H9 (cell line): ENCODE data around the gene ADAMTS2. TPM values are rescaled to one million over a fixed set of nuclear protein-coding genes. Genes with fewer than 3 reads are reported as not detected.

Experiments used
- DNase-seq: peaks from one replicate; pipeline ENCODE4 v3.0.0-alpha.2; 2017
- H2AFZ ChIP-seq: one replicate; pipeline ENCODE4 v1.6.1; 2013; ENCODE audit warnings: mild to moderate bottlenecking, low read length, control low read depth, moderate library complexity
- H2AK5ac ChIP-seq: 2 replicates; pipeline ENCODE4 v1.6.1; 2013; ENCODE audit warnings: low read length, control low read depth, mixed read lengths; ENCODE audit not compliant: insufficient read length
- H2BK120ac ChIP-seq: one replicate; pipeline ENCODE4 v1.6.1; 2013; ENCODE audit warnings: low read depth, mild to moderate bottlenecking, low read length, control low read depth, inconsistent platforms; ENCODE audit not compliant: poor library complexity, severe bottlenecking
- H2BK12ac ChIP-seq: 2 replicates; pipeline ENCODE4 v1.6.1; 2013; ENCODE audit warnings: low read length, control low read depth, mixed read lengths, low read depth; ENCODE audit not compliant: insufficient read length
- H2BK15ac ChIP-seq: 2 replicates; pipeline ENCODE4 v1.6.1; 2013; ENCODE audit warnings: low read depth, low read length, control low read depth
- H2BK20ac ChIP-seq: one replicate; pipeline ENCODE4 v1.6.1; 2013; ENCODE audit warnings: low read depth, mild to moderate bottlenecking, low read length, control low read depth, inconsistent platforms; ENCODE audit not compliant: poor library complexity, severe bottlenecking
- H2BK5ac ChIP-seq: 2 replicates; pipeline ENCODE4 v1.6.1; 2013; ENCODE audit warnings: low read length, control low read depth, mixed read lengths; ENCODE audit not compliant: insufficient read length
- H3K14ac ChIP-seq: 2 replicates; pipeline ENCODE4 v1.6.1; 2013; ENCODE audit warnings: low read length, control low read depth; ENCODE audit not compliant: insufficient read depth
- H3K18ac ChIP-seq: 2 replicates; pipeline ENCODE4 v1.6.1; 2013; ENCODE audit warnings: low read depth, mild to moderate bottlenecking, mixed read lengths, low read length, control low read depth; ENCODE audit not compliant: insufficient read length
- H3K23ac ChIP-seq: 2 replicates; pipeline ENCODE4 v1.6.1; 2013; ENCODE audit warnings: low read length, control low read depth, mixed read lengths, low read depth; ENCODE audit not compliant: insufficient read length
- H3K23me2 ChIP-seq: 2 replicates; pipeline ENCODE4 v1.6.1; 2013; ENCODE audit warnings: low read depth, mild to moderate bottlenecking, mixed read lengths, low read length, control low read depth; ENCODE audit not compliant: insufficient read length, poor library complexity, severe bottlenecking
- H3K27ac ChIP-seq: 2 replicates; pipeline ENCODE4 v1.5.1; 2013; ENCODE audit warnings: low read length, control low read depth, mixed read lengths, low read depth; ENCODE audit not compliant: insufficient read length
- H3K27me3 ChIP-seq: 2 replicates; pipeline ENCODE4 v1.6.1; 2013; ENCODE audit warnings: low read length, control low read depth, inconsistent platforms; ENCODE audit not compliant: insufficient read depth
- H3K4ac ChIP-seq: 2 replicates; pipeline ENCODE4 v1.6.1; 2013; ENCODE audit warnings: low read depth, mild to moderate bottlenecking, control low read depth, inconsistent platforms, low read length, moderate library complexity
- H3K4me1 ChIP-seq: 2 replicates; pipeline ENCODE4 v1.6.1; 2013; ENCODE audit warnings: low read length, control low read depth, inconsistent platforms; ENCODE audit not compliant: insufficient read depth
- H3K4me2 ChIP-seq: 2 replicates; pipeline ENCODE4 v1.6.1; 2013; ENCODE audit warnings: low read length, control low read depth, mixed read lengths; ENCODE audit not compliant: insufficient read length, insufficient read depth
- H3K56ac ChIP-seq: 2 replicates; pipeline ENCODE4 v1.6.1; 2013; ENCODE audit warnings: low read depth, mild to moderate bottlenecking, mixed read lengths, low read length, control low read depth; ENCODE audit not compliant: insufficient read length
- H3K79me1 ChIP-seq: 2 replicates; pipeline ENCODE4 v1.6.1; 2013; ENCODE audit warnings: low read depth, mild to moderate bottlenecking, moderate library complexity, low read length, control low read depth, inconsistent platforms; ENCODE audit not compliant: insufficient read depth, poor library complexity, severe bottlenecking
- H3K79me2 ChIP-seq: 2 replicates; pipeline ENCODE4 v1.6.1; 2013; ENCODE audit warnings: low read length, control low read depth, inconsistent platforms; ENCODE audit not compliant: insufficient read depth
- H3K9ac ChIP-seq: 2 replicates; pipeline ENCODE4 v1.6.1; 2013; ENCODE audit warnings: low read length, control low read depth, mixed read lengths; ENCODE audit not compliant: insufficient read length; ENCODE audit errors: extremely low read depth
- H3K9me3 ChIP-seq: one replicate; pipeline ENCODE4 v1.6.1; 2013; ENCODE audit warnings: low read depth, low read length, inconsistent platforms; ENCODE audit not compliant: control insufficient read depth
- H3T11ph ChIP-seq: one replicate; pipeline ENCODE4 v1.6.1; 2013; ENCODE audit warnings: mild to moderate bottlenecking, low read length, control low read depth, inconsistent platforms
- H4K20me1 ChIP-seq: one replicate; pipeline ENCODE4 v1.6.1; 2013; ENCODE audit not compliant: control insufficient read depth, insufficient read length, insufficient read depth
- H4K5ac ChIP-seq: 2 replicates; pipeline ENCODE4 v1.6.1; 2013; ENCODE audit warnings: low read depth, mild to moderate bottlenecking, mixed read lengths, low read length, control low read depth; ENCODE audit not compliant: insufficient read length
- H4K8ac ChIP-seq: replicated peaks from 2 replicates; pipeline ENCODE4 v1.6.1; 2013; ENCODE audit warnings: low read length, control low read depth, mixed read lengths, low read depth; ENCODE audit not compliant: insufficient read length
- H4K91ac ChIP-seq: 2 replicates; pipeline ENCODE4 v1.6.1; 2013; ENCODE audit warnings: low read depth, mild to moderate bottlenecking, moderate library complexity, mixed read lengths, low read length, control low read depth; ENCODE audit not compliant: insufficient read length
- H3K27ac Mint-ChIP-seq, 3 experiments: 2 replicates in 2 of 3; 3 replicates in 1 of 3; pipeline ENCODE4 v1.8.0; 2020 to 2021; ENCODE audit warnings: mixed read lengths in 3 of 3, mild to moderate bottlenecking in 1 of 3, moderate library complexity in 1 of 3
- H3K27me3 Mint-ChIP-seq: 2 replicates; pipeline ENCODE4 v1.8.0; 2021; ENCODE audit warnings: low read depth, mild to moderate bottlenecking, moderate library complexity, mixed read lengths
- H3K36me3 Mint-ChIP-seq, 3 experiments: 2 replicates in 2 of 3; 3 replicates in 1 of 3; pipeline ENCODE4 v1.8.0; 2020 to 2021; ENCODE audit warnings: low read depth in 3 of 3, mixed read lengths in 3 of 3; ENCODE audit not compliant: insufficient read depth in 1 of 3
- H3K4me1 Mint-ChIP-seq, 2 experiments: 2 replicates each; pipeline ENCODE4 v1.8.0; 2020; ENCODE audit warnings: mixed read lengths in 2 of 2
- H3K4me3 Mint-ChIP-seq, 2 experiments: 2 replicates in 1 of 2; 3 replicates in 1 of 2; pipeline ENCODE4 v1.8.0; 2020 to 2021; ENCODE audit warnings: mild to moderate bottlenecking in 2 of 2, mixed read lengths in 2 of 2, moderate library complexity in 1 of 2
- H3K9me3 Mint-ChIP-seq, 2 experiments: 2 replicates in 1 of 2; 3 replicates in 1 of 2; pipeline ENCODE4 v1.8.0; 2020; ENCODE audit warnings: mild to moderate bottlenecking in 2 of 2, mixed read lengths in 2 of 2, moderate library complexity in 1 of 2
- CTCF ChIP-seq: fragments of 200-600 bp; sonication (generic); conservative IDR thresholded peaks from 3 replicates; pipeline ENCODE4 v1.8.0; 2021; ENCODE audit warnings: antibody characterized with exemption, mild to moderate bottlenecking
- WGBS: extraction: QIAGEN DNeasy Blood & Tissue Kit; methylation state at CpG from one replicate; pipeline ENCODE4 v1.1.7; 2013; ENCODE audit warnings: missing lambda C conversion rate, low lambda C conversion rate, mixed read lengths; ENCODE audit not compliant: insufficient read length; ENCODE audit errors: extremely low coverage; 5-methylcytosine and 5-hydroxymethylcytosine counted together
- total RNA-seq: library from RNA; stranded (reverse); gene quantifications from 2 replicates; pipeline ENCODE4 v1.2.1, GENCODE V29; 2021

Gene ADAMTS2
- total RNA-seq, 1 experiment from 2014 or later, result 5.4 TPM

GRCh38 chr5:179169836-179170235 is 175.4 kb downstream of the ADAMTS2 start:
- H2BK12ac ChIP-seq, result no peak overlapping the region
- no peaks in the 10 kb centered on the region for H3K27me3 ChIP-seq
- H3K27ac ChIP-seq, result no peak overlapping the region
- H4K91ac ChIP-seq, result no peak overlapping the region
- no peaks in the 10 kb centered on the region for H3K9me3 ChIP-seq
- H4K20me1 ChIP-seq, result no peaks in the 10 kb centered on the region
- peaks cover 0 to 6% (median 5%) of the 10 kb centered on the region in 3 experiments; a peak in 3 of 7 replicates for H3K36me3 Mint-ChIP-seq
- no peak overlapping the region for H3K56ac ChIP-seq
- H2BK5ac ChIP-seq, result no peak overlapping the region
- no peak overlapping the region for H4K8ac ChIP-seq
- H3K18ac ChIP-seq, result no peak overlapping the region
- no peak overlapping the region for H3T11ph ChIP-seq
- H3K27me3 Mint-ChIP-seq, result no peaks in the 10 kb centered on the region
- no peak overlapping the region for H3K4me2 ChIP-seq
- no peak for DNase-seq
- no peak overlapping the region for H3K4ac ChIP-seq
- H3K27ac Mint-ChIP-seq, result no peak overlapping the region
- no peak overlapping the region for H2AFZ ChIP-seq
- no peaks in the 10 kb centered on the region for H3K79me2 ChIP-seq
- no peak overlapping the region; a peak in 1 of 5 replicates for H3K4me3 Mint-ChIP-seq
- H2BK120ac ChIP-seq, result no peak overlapping the region
- H2AK5ac ChIP-seq, result no peak overlapping the region
- H3K4me1 Mint-ChIP-seq, result no peaks in the 10 kb centered on the region
- H2BK15ac ChIP-seq, result no peak overlapping the region
- H3K23ac ChIP-seq, result no peak overlapping the region
- peaks cover 7 to 15% of the 10 kb centered on the region in 2 experiments; a peak in 4 of 5 replicates for H3K9me3 Mint-ChIP-seq
- no peak for TF ChIP-seq CTCF
- no peak overlapping the region for H2BK20ac ChIP-seq
- no peak overlapping the region for H3K9ac ChIP-seq
- H4K5ac ChIP-seq, result no peak overlapping the region
- H3K79me1 ChIP-seq, result no peaks in the 10 kb centered on the region
- no peaks in the 10 kb centered on the region for H3K4me1 ChIP-seq
- no peak overlapping the region for H3K14ac ChIP-seq
- H3K23me2 ChIP-seq, result no peaks in the 10 kb centered on the region
- WGBS, result no CpG with 5 or more reads among the region's 1 CpG
